Glomerular visceral epithelial cell (primary cell): ENCODE data around the gene TMEM80.

Experiments
- DNase-seq: peaks from one replicate; pipeline ENCODE4 v3.0.0-alpha.2; 2016; ENCODE audit errors: extremely low spot score

TMEM80 gene

DNA sequence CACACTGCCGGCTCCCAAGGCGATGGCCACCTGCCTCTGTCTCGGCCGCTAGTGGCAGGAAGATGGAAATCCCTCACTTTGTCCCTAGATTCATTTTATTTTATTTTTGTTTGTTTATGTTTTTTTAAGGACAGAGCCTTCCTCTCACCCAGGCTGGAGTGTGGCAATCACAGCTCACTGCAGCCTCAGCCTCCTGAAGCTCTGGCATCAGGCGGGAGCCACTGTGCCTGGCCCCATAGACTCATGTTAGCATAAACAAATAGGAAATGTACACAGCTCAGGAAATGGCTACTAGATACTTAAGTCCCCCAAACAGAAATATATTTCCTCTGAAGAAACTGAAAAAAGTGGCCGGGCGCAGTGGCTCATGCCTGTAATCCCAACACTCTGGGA lies 3.5 kb downstream of the TMEM80 start:
- DNase-seq = no peak

DNA sequence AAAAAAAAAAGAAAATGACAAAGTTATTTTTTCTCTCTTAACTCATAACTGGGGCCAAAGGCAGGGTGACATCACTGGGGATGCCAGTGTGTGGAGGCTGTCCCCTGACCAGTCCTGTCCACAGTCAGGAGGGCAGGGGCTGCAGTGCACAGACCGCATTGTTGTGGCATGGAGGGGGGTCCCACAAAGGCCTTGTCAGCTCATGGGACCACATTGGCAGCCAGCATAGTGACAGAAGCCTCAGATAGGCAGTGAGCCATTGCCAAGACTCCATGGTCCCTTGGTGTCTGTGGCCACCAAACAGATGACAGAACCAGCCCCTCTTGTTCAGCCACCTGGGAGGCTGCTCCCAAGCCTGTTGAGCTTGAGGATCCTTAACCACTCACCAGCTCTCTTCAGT lies 4.1 kb downstream of the TMEM80 start:
- no peak for DNase-seq

DNA sequence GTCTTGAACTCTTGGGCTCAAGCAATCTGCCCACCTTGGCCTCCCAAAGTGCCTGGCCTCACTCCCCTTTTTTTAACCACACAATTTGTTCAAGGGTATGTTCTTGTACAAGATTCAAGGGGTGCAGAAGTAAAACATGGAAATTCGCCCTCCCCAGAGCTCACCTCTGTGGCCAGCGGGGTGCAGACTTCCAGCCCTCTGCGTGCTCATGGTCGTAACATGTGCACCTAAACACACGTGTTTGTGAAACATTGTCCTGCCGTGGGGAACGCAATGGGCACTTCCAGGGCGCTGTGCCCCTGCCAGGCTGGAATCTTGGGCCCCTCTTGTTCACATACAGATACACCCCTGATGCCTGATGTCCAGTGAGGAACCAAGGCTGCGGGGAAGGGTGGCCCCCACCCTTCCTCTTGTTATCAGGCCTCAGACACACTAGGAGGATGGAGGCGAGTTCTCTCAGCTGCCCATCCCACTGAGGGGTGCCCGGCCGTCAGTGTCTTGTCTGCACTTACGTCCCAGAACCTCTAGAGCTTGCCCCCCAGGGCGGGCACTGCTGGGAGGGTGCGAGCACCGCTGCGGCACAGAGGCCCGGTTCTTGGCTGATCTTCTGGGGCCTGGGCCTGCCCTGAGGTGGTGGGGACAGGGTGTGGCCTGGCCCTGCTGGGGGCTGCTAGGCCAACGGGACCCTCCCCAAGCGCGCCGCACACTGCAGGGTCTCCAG lies 6.3 kb downstream of the TMEM80 start:
- DNase-seq = no peak

DNA sequence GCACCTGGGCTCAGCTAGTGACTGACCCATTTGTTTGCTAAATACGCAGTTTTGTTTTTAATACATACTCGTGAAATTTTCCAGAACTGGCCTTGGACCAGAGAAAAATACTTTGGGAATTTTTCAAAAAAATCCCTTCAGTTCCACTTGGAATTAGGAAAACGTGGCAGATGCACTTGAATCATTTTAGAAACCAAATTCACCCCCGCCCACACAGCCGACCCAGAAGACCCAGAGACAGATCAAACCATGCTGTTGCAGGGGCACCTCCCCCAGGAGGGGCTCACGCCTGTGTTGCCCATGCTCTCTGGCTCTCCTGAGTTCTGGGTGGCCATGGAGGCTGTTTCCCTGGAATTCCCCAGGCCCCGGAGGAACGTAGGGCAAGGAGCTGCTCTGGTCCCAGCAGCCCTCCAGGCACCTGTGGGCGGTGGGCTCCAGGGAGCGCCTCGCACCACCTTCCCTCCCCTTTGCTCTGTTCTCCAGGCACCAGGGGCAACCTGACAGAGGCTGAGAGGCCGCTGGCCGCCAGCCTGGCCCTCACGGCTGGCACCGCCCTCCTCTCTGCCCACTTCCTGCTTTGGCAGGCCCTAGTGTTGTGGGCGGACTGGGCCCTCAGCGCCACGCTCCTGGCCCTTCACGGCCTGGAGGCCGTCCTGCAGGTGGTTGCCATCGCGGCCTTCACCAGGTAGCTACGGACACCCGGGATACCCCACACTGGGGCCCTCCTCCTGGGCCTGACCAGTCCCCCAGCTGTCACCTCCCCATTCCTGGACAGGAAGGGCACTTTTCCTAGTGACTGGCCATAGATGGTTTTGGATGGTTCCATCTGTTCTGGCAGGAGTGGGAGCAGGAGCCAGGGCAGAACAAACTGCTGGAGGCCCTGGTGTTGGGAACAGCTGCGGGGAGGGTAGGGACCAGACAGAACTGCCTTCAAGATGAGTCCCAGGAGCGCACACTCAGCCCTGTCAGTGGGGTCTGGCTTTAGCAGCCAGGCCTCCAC lies 7.1 kb downstream of the TMEM80 start:
- peak; percentile 71 for DNase-seq

DNA sequence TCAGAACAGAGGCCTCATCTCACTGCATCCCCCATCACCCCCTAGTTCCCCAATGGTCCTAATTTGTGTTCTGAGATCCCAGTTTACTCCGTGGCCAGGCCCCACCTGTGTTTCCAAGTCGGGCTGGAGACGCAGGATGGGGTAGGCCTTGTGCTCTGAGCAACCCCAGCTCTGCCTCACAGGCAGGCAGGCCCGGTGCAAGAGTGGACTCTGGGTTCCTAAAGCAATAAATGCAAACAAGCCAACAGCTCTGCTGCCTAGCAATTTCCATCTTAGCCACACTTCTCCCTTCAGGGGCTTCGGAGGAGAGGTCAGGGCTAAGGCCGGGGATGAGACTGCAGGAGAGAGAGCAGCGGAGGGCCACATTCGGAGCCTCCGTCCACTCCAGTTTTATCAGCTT lies 7.9 kb downstream of the TMEM80 start:
- DNase-seq = no peak

DNA sequence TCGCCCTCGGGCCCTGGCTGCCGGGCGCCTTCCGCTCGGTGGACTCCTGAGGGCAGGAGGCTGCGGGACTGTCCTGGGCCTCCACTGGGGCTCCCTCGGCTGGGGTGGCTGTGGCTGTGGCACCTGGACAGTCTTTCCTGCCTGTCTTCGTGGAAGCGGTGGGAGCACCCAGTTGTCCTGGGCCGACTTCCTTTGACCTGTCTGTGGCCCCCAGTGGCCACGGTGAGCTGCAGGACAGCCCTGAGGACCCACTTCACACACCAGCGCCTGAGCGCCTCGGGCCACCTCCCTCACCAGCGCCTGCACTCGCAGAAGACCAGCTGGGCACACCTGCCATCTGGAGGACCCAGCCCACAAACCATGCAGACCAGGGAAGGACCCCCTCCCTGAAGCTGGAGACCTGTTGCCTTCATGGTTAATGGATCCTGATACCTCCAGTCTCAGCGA lies 8.6 kb downstream of the TMEM80 start:
- no peak for DNase-seq

DNA sequence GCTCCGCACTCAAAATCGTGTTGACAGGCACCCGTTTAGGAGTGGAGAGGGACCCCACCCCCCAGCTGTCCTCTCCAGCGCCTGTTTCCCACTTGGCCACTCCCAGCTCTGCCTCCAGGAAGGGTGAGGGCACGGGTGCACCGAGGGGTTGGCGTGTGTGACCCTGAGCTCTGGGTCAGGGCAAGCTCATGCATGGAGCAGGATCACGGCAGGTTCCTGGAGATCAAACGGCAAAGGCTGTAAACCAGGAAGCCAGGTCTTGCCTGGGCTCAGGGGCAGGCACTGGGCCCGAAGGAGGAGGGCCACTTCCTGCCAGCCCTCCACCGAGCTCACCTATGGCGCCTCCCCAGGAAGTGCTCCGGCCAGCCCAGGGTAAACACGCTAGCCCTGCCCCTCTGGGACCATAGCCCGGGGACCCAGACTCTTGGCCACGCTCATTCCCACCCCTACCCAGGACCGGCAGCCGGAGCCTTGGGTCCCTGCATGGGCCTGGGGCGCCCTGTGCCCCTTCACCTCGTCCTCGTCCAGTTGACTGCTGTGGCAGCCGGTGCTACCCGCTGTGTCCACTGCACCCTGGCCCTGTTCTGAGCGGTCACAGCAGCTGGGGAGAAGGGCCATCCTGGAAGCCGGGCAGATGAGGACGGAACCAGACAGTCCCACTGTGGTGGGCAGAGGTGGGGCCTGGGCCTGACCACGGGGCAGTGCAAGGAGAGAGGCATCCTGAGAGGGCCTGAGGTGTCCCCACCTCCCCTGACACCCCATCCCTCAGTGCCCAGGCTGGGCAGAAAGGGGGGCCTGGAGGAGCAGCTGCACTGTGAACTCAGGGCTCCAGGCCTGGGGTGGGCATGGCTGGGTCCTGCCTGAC lies 9.4 kb downstream of the TMEM80 start:
- DNase-seq = peak; percentile 74

DNA sequence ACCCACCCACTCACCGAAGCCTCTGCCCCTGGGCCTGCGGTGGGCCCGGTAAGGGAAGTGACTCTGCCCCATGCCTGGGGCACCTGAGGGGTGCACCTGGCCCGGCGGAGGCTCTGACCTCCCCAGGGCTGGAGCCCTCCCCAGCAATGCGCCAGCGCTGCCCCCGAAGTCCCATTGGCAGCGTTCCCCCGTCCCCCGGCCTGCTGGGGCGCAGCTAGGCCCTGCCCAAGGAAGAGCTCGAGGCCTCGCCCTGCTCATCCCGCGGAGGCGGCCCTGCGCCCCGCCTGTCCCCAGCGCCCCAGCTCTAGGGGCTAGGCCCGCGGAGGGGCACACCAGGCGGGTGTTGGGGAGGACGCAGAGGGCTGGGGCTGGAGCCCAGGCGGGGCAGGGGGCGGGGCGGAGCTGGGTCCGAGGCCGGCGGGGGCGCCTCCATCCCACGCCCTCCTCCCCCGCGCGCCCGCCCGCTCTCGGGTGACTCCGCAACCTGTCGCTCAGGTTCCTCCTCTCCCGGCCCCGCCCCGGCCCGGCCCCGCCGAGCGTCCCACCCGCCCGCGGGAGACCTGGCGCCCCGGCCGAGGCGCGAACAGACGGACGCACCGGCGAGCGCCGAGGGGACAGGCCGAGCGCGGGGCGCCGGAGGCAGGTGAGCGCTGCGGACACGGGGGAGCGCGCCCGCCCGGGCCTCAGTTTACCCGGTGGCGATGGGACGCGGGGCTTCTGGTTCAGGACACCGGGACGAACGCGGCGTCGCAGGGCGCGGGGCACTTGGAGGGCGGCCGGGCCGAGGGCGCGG lies 10.2 kb downstream of the TMEM80 start, which contains the start of gene EPS8L2:
EPS8L2 (plus strand) TSS at position 586 of the 793 bp plus-strand sequence. CDS start 3,177 bp downstream, outside the sequence.
- peak; percentile 81 for DNase-seq

DNA sequence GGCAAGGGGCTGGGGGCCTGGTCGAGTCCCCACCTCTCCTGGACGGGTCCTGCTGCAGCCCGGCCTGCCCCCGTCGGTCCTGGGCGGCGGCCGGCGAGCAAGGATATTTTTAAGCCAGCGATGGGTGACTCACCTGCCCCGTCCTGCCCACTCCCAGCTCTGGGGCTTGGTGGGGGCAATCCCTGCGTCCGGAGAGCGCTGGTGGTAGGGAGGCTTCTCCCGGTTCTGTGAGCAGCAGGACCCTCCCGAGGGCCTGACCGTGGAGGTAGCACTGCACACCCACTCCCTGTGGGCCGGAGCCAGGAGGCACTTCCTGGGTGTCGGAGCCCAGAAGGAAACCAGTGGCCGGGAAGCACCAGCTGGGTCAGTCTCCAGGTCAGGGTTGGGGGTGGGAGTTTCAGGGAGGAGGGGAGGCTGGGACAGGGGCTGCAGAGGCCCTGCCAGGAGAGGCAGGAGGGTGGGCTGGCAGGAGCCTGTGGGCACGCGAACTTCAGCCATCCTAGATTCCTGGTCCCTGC lies 10.9 kb downstream of the TMEM80 start:
- peak; percentile 56 for DNase-seq

DNA sequence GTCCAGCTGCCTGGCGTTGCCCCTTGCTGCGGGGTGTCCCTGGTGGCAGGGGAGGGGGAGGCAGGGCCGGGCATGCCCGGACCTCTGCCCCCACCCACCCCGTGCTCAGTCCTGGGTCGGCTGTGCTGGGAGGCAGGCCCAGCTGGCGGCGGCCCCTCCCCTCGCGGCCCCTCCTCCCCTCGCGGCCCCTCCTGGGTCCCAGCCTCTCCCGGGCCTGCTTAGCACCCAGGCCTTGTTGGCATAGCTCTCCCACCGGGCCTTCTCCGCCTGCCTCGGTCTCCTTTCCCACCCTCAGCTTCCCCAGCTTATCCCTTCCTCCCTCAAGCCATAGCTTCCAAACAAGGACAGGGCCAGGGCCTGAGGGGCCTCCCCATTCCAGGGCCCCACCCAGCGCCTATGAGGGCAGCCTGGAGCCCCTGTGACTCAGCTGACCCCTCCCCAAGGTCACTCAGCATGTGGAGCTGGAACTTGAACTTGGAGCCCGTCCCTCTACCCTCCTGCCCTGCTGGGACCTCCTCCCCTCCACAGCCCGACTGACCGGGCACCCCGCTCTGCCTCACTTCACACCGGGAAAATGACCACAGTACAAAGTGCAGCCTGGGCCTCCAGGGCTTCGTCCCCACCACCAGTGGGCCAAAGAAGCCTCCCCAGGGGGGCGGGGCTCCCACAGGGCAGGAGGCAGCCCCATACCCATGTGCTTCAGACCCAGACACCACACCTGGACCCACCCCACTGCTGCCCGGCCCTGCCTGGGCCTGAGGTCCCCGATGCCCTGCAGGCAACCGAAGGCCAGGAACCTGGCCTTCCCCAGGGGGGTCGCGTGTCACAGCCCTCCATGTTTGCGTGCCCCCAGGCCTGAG lies 11.6 kb downstream of the TMEM80 start:
- DNase-seq = peak; percentile 84

DNA sequence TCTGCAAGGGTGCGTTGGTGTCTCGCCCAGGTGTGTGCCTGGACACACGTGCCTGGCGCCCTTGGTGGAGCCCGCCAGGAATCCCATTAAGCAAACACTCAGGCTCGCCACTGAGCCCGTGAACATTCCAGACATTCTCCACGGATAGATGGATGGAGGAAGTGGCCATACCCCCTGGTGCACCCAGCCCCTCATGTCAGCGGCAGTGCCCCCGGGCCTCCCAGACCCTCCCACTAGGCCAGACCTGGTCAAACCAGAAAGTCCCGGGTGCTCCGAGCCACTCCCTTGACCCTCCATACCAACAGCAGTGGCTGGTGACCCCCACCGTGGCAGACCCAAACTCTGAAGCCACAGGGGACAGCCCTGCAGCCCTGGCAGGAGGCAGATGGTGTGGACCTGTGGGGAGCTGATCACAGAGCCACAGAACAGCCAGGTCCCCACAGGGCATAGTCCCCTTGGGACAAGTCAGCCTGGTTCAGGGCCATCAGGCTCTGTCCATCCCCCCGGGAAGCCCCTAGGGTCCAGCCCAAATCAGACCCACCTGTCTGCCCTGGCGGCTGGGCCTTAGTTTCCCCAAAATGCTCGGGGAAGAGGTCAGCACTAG lies 12.3 kb downstream of the TMEM80 start:
- DNase-seq = peak; percentile 91

DNA sequence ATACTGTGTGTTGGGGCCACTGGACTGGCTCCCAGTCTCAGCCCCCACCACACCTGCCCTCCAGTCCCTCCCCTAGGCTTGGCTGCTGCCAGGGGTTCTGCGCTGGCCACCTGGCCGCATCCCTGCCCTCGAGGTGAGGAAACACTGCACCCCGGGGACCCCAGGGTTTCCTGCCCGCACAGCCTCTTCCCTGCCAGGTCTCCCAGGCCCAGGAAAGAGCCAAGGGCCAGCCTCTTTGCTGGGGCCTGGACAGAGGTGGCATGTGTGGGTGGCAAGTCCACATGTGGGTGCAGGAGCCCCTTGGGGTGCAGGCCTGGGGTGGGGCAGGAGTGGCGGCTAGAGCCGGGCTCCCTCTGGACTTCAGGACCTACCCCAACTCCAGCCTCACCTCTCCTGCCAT lies 12.9 kb downstream of the TMEM80 start:
- DNase-seq = no peak

DNA sequence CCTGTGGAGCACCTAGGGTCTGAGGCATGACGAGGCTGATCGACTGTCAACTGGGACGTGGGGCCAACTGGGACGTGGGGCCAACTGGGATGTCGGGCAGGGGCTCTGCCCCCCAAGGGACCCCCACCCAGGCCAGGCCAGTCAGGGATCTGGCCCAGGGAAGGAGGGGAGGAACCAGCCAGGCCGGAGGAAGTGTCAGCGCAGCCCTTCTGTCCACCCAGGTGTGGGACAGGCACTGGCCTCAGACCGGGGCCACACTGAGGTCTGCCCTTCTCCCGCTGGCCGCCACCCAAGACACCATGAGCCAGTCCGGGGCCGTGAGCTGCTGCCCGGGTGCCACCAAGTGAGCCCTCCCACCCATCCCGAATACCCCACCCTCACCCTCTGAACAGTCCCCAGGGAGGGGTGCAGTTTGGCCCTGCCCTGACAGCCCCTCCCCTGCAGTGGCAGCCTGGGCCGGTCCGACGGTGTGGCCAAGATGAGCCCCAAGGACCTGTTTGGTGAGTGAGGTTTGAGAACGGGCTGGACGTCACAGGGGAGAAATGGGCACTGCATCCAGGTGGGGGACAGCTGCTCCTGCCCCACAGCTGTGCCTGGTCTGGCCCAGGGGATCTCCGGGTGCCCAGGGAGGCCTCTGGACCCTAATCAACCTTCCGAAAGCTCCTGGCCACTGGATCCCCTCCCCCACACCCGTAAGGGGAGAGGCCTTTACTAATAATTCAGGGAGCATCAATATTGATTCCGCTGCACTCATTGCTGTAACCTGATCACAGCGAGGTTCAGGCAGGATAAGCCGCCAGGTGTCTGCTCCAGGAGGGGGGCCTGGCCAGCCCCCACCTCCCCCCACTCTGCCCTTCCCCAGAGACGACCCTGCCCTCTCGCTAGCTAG lies 13.7 kb downstream of the TMEM80 start:
- no peak for DNase-seq

DNA sequence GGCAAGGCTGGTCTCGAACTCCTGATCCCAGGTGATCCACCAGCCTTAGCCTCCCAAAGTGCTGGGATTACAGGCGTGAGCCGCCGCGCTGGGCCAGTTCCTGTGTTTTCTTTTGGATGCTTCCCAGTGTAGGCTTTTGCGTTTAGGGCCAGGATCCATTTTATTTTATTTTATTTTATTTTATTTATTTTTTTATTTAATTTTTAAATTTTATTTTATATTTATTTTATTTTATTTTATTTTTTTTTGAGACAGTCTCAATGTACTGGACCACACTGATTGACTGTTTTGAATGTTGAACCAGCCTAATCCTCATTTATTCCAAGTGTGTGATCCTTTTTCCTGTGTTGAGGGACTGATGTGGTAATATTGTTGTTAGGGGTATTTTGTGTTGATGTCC lies 18.8 kb downstream of the TMEM80 start:
- DNase-seq = no peak

DNA sequence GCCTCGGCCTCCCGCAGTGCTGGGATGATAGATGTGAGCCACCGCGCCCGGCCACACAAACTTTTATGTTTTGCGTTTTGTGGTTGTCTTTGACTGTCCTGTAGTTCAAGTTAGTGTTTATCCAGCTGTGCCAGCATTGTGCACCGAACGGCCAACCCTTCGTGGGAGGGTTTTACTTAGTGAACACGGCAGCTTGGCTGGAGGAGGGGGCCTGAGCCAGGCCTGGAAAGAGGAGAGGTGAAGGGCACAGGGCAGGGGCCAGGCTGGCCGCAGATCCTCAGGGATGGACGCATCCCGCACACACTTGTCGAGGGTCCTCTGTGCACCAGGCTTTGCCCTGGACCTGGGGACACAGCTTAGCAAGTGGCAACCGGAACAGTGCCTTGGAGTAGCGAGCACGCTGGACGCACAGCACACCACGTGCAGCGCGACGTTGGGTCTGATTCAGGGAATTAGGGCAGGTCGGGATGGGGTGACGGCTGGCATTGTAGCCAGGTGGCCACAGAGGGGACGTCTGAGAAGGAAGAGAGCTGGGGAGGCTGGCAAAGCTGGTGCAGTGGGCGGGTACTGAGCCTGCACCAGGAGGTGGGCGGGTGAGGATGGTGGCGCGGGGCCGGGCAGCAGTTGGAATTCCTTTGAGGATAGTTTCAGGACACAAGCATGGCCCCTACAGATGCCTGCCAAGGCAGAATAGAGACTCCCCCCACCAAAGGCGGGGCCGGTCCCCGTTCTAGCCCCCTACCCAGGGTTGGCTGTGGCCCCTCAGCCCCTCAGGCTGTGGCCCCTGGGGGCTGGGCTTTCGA lies 23.8 kb downstream of the TMEM80 start:
- DNase-seq = no peak

DNA sequence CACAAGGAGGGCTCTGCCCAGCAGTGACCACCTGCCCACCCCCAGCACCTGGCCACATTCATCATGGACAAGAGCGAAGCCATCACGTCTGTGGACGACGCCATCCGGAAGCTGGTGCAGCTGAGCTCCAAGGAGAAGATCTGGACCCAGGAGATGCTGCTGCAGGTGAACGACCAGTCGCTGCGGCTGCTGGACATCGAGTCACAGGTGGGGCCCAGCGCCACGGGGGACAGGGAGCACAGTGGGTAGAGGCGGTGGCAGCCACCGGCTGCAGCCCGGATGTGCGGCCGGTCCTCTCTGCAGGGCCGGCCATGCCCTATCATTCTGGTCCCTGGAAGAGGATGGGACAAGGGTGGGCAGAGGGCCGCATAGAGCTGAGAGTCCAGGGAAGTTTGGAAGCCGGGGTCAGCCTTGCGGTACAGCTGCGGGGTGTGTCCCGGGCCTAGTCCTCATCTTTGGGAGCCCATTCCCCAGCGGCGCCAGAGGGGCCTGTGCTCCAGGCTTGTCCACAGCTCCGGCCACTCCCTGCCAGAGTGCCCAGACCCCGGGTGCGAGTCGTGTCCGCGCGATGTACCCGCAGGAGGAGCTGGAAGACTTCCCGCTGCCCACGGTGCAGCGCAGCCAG lies 24.5 kb downstream of the TMEM80 start:
- no peak for DNase-seq
